Measurements from ENCODE around the gene ACBD6. TPM values are rescaled to one million over a fixed set of nuclear protein-coding genes. Genes with fewer than 3 reads are reported as not detected.
A peak's percentile ranks its signal among the peaks of the same experiment; 100 is the strongest.

Gene ACBD6
- total RNA-seq, 1 donor from 2014 or later: 49.1 TPM

DNA sequence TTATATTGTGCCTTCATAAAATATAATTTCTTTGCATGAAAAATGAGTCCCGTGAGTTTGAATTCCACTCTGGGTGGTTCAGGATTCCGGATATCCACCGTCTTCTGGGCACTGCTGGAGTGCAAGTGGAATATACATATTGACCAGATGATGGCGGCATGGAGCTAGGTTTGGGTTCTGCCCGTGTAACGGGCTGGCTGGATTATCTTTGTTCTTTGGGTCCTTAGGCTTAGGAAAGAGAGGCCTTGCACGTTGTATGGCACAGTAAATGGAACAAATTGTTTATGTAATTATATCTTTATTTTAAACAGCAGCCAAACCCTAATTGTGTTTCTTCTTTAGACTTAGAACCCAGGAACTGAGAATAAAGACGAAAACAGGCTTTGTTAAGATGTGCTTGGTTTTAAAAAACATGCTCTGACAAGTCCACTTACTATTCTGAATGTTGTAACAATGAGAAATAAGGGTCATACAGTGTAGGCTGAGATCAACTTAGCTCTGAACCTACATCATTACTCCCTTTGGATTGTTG, 13.5 kb upstream of the ACBD6 start:
- H3K27me3 Mint-ChIP-seq: no peaks in the 10 kb centered on the region
- DNase-seq (ENCODE audit: extremely low spot score, unreplicated experiment): no peak
- H3K27ac Mint-ChIP-seq: peak overlapping the region; percentile 79
- peaks cover 16% of the 10 kb centered on the region for H3K4me1 Mint-ChIP-seq (ENCODE audit: unreplicated experiment)
- TF ChIP-seq, protein P1, sequence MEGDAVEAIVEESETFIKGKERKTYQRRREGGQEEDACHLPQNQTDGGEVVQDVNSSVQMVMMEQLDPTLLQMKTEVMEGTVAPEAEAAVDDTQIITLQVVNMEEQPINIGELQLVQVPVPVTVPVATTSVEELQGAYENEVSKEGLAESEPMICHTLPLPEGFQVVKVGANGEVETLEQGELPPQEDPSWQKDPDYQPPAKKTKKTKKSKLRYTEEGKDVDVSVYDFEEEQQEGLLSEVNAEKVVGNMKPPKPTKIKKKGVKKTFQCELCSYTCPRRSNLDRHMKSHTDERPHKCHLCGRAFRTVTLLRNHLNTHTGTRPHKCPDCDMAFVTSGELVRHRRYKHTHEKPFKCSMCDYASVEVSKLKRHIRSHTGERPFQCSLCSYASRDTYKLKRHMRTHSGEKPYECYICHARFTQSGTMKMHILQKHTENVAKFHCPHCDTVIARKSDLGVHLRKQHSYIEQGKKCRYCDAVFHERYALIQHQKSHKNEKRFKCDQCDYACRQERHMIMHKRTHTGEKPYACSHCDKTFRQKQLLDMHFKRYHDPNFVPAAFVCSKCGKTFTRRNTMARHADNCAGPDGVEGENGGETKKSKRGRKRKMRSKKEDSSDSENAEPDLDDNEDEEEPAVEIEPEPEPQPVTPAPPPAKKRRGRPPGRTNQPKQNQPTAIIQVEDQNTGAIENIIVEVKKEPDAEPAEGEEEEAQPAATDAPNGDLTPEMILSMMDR (conservative IDR thresholded peaks at IDR 0.05): peak; percentile 96
- H3K9me3 Mint-ChIP-seq: no peaks in the 10 kb centered on the region
- peak overlapping the region; percentile 55 for H3K4me3 Mint-ChIP-seq
- H3K36me3 Mint-ChIP-seq: no peaks in the 10 kb centered on the region

DNA sequence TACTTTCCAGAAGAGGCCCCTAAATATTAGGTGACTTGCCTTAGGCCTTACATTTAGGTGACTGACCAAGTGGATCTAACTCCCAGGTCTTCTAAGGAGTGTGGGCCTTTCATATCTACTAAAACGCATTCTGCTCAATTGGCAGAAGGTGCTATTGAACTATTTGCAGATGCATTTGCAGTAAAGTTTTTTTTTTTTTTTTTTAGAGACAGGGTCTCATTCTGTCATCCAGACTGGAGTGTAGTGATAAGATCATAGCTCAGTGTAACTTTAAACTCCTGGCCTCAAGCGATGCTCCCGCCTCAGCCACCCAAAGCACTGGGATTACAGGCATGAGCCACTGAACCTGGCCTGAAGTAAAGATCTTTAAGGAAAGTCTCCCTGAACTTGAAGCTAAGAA, 13.0 kb upstream of the ACBD6 start:
- TF ChIP-seq, protein P1 (conservative IDR thresholded peaks at IDR 0.05): no peak
- DNase-seq (ENCODE audit: extremely low spot score, unreplicated experiment): no peak
- Mint-ChIP-seq H3K27ac (peak overlapping the region; percentile 79), H3K36me3 (no peaks in the 10 kb centered on the region), H3K4me1 (ENCODE audit: unreplicated experiment) (peaks cover 16% of the 10 kb centered on the region), H3K4me3 (no peak overlapping the region), H3K27me3 (no peaks in the 10 kb centered on the region), H3K9me3 (no peaks in the 10 kb centered on the region)

DNA sequence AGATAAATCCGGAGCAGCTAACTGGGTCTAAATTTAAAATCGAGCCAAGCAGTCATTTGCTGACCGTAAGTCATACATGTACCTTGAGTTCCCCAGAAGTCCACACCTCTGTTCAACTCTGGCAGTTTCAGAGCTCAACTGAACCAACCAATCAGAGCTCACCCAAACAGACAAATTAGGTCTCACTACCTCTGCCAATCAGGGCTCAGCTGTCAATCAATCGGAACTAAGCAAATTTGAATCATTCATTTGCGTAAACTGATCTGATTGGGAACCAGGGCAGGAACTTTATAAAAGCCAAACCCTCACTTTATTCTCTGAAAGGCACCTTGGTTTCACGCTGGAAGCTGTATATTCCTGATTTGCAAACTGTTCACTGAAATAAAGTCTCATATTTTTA, 11.2 kb upstream of the ACBD6 start:
- no peak for DNase-seq (ENCODE audit: extremely low spot score, unreplicated experiment)
- Mint-ChIP-seq H3K27ac (no peak overlapping the region), H3K9me3 (no peaks in the 10 kb centered on the region), H3K27me3 (no peaks in the 10 kb centered on the region), H3K4me1 (ENCODE audit: unreplicated experiment) (peaks cover 7% of the 10 kb centered on the region), H3K36me3 (no peaks in the 10 kb centered on the region), H3K4me3 (no peak overlapping the region)
- TF ChIP-seq, protein P1 (conservative IDR thresholded peaks at IDR 0.05): no peak

DNA sequence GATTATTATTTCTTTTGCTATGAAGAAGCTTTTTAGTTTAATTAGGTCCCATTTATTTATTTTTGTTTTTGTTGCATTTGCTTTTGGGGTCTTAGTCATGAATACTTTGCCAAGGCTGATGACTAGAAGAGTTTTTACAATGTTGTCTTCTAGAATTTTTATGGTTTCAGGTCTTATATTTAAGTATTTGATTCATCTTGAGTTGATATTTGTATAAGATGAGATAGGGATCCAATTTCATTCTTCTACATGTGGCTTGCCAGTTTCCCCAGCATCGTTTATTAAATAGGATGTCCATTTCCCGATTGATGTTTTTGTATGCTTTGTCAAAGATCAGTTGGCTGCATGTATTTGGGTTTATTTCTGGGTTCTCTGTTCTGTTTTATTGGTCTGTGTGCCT, 8.5 kb upstream of the ACBD6 start:
- Mint-ChIP-seq H3K27me3 (no peaks in the 10 kb centered on the region), H3K36me3 (no peaks in the 10 kb centered on the region), H3K9me3 (no peaks in the 10 kb centered on the region), H3K27ac (no peak overlapping the region), H3K4me1 (ENCODE audit: unreplicated experiment) (peaks cover 6% of the 10 kb centered on the region), H3K4me3 (no peak overlapping the region)
- TF ChIP-seq, protein P1 (conservative IDR thresholded peaks at IDR 0.05): no peak
- DNase-seq (ENCODE audit: extremely low spot score, unreplicated experiment): no peak

DNA sequence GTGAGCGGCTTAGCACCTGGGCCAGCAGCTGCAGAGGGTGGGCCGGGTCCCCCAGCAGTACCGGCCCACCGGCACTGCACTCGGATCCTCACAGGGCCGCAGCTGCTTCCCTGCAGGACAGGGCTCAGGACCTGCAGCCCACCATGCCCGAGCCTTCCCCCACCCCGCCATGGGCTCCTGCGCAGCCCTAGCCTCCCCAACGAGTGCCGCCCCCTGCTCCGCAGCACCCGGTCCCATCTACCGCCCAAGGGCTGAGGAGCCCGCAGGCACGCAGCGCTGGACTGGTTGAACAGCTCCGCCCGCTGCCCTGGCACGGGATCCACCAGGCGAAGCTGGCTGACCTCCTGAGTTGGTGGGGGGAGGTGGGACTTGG, 6.3 kb upstream of the ACBD6 start:
- DNase-seq (ENCODE audit: extremely low spot score, unreplicated experiment): no peak
- Mint-ChIP-seq H3K4me3 (no peak overlapping the region), H3K9me3 (no peaks in the 10 kb centered on the region), H3K36me3 (no peaks in the 10 kb centered on the region), H3K27ac (no peak overlapping the region), H3K4me1 (ENCODE audit: unreplicated experiment) (peaks cover 5% of the 10 kb centered on the region), H3K27me3 (no peaks in the 10 kb centered on the region)
- TF ChIP-seq, protein P1 (conservative IDR thresholded peaks at IDR 0.05): no peak

Measured in type B pancreatic cell (in vitro differentiated cells).